NCI-H1105 (cell line): ENCODE results near the gene AEBP1.

ENCODE experiments used
- DNase-seq: peaks from one replicate; lab custom pipeline; 2025; lab: John Stamatoyannopoulos, UW

The AEBP1 gene

DNA sequence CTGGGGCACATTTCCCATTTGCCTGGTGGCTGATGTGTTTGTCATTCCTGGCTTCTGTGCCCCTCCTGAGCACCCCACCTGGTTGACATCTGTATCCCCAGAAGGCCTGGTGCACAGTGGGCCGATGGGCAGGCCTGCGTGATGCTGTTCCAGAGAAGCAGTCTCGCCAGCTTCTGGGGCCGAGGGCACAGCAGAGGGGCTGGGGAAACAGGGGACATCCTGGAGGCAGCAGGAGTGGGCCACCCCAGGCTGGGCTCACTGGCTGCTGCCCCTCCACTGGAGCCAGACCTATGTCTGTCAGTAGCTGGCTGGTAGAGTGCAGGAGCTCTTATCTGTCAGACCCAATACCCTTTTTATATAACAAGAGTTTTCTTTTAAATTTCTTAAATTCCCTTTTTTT lies 37.9 kb downstream of the AEBP1 start:
- no peak for DNase-seq

GRCh38 chr7:44143646-44144250 lies 39.6 kb downstream of the AEBP1 start:
- no peak for DNase-seq

GRCh38 chr7:44144426-44144967 lies 40.4 kb downstream of the AEBP1 start:
- no peak for DNase-seq

GRCh38 chr7:44144968-44145478 lies 40.9 kb downstream of the AEBP1 start:
- DNase-seq: no peak

- DNase-seq: no peak
Measured at GRCh38 chr7:44145479-44145968, 41.4 kb downstream of the AEBP1 start.

DNA sequence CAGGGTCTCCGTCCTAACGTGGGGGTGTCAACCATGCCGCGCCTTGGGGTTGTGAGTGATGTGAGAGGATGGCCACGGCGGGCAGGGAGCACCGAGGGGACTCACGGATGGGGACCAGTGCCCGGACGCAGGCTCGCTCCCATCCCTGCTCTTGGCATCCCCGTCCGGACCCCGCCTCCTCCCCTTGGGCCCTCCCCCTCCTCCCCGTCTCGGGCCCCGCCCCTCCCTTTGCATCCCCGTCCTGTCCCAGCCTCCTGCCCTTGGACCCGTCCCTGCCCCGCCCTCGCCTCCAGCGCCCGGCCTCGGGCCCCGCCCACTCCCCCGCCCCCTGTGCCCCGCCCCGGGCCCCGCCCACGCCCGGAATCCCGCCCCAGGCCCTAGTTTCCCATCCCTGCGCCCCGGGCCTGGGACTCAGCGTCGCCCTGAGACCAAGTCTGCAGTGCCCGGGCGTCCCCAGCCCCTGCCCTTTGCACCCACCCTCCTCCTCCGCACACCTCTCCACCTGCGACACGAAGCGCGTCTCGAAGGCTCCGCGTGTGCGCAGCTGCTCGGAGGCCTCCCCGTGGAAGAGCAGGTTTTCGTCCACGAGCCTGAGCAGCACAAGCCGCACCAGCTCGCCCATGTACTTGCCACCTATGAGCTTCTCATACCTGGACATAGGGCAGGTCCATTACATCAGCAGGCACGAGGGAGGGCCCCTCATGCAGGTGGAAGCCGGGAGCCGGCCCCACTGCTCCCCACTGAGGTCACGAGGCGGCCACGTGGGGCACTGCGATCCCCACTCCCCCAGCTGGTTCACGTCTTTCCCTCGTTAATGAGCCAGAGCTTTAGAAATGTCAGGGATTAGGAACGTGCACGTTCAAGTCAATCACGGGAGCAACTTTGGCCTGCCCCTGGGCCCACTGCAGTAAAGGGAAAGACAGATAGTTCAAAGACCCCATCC lies 42.1 kb downstream of the AEBP1 start:
- no peak for DNase-seq

DNA sequence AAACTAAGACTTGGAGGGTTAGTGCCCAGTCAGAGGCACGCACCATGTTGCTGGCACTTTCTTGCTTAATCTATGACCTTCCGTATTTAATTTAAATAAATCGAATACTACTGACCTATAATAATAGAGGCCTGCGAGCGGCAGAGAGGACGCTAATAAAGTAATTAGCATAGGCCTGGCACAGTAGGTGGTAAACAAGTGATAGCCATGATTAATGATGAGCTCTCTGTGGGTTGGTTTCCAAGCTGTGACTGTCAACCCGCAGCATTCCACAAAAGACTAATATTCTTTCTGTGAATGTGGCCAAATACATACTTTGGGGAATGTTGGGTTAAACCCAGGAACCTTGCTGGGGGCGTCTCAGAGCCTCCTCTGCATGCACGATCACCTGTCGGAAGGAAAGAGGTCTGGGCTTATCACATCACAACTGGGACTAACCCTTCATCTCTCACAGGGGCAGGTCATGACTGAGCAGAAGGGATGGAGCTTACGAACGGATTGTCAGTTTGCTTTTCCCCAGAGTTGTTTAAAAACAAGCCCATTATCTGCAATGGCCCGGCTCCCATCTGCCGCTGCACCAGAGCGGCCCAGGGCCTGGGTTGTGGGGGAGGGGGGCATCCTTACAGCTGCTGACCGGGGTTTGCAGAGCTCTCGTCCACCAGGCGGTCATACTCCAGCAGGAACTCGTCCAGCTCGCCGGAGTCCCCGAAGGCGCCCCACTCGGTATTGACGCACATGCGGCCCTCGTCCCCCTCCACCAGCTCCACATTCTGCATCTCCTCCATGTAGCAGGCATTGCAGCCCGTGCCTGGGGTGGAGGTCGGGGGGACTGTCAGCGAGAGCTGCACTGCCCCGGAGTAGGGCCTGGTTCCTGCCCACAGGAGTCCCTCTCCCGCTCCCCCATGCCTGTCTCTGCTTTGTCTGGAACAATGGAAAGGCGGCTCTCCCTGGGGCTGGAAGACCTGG lies 43.2 kb downstream of the AEBP1 start:
- DNase-seq: no peak

- no peak for DNase-seq
Measured at GRCh38 chr7:44148166-44148565, 44.0 kb downstream of the AEBP1 start.

DNA sequence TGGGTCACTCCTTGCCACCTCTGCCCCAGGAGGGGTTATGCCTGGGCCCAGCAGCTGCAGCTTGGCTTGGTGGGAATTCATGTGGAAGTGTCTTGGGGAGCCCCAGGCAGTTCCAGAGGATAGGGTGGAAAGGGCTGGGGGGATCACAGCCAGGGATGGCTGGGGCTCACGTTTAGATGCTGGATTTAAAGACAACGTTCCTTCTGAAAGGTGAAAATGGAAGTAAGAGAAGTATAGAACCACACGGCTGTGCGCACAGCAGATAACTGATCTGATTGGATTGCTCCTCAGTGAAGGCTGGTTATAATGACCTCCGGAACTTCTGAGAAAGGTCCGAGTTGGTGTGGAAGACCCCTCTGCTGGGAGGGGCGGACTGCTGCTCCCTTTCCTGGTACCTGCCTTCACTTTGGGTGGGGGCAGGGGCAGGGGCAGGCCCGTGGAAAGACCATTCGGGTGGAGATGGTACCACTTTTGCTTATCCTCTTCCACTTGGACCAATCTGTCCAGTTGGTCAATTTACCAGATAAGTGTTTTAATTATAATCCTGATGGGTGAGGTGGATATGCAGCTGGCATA lies 44.9 kb downstream of the AEBP1 start:
- no peak for DNase-seq

- DNase-seq: no peak
Measured at GRCh38 chr7:44149571-44150465, 45.7 kb downstream of the AEBP1 start.

DNA sequence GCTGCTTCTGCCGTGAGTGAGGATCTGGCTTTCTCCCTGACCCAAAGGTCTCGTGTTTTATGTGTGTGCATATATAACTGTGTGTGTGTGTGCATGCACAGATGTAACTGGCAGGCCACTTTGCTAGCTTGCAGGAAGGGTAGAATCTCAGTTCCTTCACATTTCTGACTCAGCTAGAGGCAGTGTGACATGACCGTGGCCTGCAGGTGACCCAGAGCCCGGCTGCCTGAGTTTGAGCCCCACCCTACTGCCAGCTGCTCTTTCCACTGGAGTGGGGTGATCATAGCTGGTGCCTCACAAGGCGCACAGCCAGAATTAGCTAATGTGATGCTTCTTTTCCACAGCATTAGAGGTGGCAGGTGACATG lies 46.3 kb downstream of the AEBP1 start:
- no peak for DNase-seq

DNA sequence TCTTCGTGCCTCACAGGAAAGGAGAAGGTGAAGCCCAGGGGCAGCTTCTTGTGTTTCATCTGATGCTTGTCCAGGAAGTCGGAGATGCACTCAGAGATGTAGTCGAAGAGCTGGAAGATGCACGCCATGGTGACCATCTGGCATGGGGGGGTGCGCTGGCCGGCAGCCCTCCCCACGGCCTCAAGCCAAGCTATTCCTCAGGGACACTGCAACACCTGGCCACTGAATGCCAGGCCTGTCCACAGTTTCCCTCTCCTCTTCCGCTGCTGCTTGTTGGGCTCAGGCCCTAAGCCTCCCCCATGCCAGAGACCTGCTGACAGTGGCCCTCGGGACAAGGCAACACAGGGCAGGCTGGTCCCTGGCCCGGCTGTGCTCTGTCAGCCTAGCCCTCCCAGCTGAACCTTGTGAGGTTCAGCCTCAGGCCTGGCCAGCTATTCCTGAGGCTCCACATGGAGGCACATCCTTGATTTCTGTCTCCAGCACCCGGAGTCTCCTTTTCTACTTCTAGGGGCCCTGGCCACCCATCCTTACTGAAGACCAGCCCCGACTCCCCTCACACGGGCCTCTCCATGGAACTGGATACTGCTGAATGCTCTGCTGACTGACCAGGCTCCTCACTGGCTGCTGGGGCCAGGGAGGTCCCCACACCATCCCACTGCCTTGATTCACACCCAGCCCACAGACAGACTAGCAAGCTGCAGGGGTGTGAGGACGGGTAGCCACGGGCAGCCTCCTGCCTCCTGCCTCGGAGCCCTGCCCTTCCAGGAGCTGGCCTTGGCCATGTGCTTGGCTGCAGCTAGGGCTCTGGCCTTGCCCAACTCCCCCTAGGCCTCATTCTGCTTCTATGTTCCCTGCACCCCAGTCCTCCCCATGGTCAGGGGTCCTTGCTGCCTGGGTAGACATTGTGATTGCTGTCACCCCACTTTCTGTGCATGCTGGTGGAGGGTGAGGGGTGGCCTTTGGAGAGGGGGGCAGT lies 47.1 kb downstream of the AEBP1 start:
- DNase-seq: no peak

DNA sequence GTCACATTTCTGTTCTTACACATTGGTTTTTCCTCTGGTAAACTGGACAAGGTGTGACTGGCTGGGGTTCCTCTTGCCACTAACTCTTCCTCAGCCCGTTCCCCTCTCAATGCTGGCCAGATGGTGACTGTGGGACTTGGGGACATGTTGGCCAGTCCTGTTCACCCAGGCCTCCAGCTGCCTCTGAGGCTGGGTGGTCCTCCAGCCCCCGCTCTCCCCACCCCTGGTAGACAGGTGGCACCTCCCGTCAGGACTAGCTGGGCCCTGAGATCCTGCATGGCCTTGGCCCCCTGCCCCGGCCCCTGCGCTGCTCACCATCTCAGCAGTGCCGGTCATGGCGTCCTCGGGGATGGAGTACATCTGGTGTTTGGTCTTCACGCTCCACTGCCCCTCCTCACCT lies 47.8 kb downstream of the AEBP1 start:
- DNase-seq: no peak

DNA sequence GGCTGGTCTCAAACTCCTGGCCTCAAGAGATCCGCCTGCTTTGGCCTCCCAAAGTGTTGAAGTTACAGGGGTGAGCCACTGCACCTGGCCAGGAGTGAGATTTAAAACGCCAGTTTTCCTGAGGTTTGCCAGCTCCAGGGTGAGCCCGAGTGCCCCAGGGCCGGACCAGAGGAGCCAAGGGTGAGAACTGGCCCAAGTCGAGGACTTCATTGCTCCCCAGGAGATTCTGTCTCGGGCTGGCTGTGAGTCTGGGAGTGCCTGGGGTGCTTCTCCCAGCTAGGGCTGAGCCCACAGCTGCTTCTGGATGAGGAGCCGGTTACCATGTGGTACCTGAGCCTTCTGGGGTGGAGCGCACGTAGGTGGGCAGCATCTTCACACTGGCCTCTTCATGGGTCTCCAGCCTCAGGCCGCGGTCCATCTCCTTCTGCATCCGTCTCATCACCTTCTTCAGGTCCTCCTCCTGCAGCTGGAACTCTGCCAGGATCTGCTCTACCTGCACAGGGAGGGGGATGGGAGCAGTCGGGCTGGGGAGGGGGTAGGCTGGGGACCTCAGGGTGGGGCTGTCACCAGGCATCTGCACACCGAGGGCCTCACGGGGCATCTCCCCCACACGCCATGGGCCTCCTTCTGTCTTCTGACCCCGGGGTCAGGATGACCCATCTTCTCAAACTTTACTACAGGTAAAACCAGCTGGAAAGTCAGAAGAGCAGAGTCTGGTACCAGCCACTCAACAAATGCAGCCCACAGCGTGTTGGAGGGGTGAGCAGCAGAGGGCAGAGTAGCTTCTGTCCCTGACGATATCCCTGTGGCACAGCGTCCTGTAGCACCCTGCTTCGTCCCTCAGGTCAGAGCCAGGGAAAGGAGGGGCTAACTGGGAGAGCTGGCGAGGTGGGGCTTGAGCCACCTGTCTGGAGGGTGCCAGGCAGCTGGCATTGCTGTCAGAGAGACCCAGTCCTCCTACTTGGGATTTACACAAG lies 49.1 kb downstream of the AEBP1 start:
- no peak for DNase-seq

DNA sequence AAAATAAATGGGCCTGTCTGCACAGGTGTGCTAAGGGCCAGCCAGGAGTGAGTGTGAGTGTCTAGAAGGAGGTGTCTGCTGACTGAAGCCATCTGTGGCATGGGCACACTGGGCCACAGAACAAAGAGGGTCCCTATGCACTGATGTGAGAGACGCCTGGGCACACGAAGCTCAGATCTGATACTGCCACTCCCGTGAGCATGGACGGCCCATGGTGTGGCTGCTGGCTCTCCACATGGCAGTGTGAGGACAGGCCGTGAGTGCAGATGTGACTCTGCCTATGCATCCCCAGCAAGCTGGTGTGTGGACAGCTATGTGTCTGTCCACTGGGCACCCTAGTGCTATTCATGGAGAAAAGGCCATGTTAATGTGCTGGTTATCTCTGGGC lies 49.8 kb downstream of the AEBP1 start:
- DNase-seq: no peak

GRCh38 chr7:44154703-44155102 lies 50.6 kb downstream of the AEBP1 start:
- no peak for DNase-seq

DNA sequence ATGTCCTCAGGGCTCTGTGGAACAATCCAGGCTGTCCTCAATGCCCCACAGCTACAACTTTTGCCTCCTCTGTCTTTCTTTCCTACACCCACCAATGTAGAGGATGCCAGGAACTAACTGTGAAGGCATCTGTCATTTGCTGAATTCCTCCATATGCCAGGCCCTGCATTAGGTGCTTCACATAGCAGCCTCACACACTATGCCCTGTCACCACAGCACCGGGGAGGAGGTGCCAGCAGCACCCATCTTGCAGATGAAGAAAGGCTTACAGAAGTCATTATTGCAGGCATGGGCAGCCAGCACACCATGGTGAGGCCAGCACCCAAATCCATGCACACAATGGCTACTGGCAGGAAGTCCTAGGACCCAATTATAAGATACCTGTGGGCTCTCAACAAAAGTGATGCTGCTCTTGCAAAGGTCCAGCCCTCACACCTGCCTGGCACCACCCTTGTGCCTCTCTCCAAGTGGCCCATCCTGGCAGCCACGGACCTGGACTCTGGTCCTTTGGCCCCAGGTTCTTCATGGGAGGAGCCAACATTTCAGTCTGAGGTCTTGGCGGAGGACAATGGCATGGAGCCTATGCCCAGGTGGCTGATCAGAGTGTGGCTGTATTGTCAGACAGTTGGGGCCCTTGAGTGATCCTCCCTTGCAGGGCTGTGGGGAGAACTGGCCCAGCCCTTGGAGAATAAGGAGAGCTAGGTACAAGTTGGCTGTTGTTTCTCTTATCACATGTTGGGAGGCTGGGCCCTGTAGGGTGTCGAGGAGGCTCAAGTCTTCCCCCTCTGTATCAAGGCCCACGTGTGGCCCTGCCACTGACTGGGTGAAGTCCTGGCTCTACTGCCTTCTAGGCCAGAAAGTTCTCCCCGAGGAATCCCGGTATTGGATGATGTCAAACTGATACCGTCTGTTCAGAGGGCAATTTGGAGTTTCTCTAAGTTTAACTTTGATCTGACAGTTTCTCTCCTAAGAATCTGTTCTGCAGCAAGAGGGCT lies 51.3 kb downstream of the AEBP1 start:
- DNase-seq: no peak
